CD14-positive monocyte (primary cell): ENCODE results near the gene C1orf74. TPM values are rescaled to one million over a fixed set of nuclear protein-coding genes. Genes with fewer than 3 reads are reported as not detected.

Experiments used
- DNase-seq, 3 donors: peaks; one replicate each; pipeline ENCODE4 v3.0.0-alpha.2; 2011 to 2022
- H2AFZ ChIP-seq: 2 replicates; pipeline ENCODE4 v1.6.0; 2012; ENCODE audit warnings: mild to moderate bottlenecking, low read depth, low read length, inconsistent platforms; ENCODE audit not compliant: insufficient read depth, poor library complexity, severe bottlenecking
- H3K27ac ChIP-seq, 2 donors: 1 replicate in 1 of 2; 2 replicates in 1 of 2; pipeline ENCODE4 v1.5.1; 2012 to 2013; ENCODE audit warnings: low read length in 2 of 2, control low read depth in 1 of 2, inconsistent platforms in 1 of 2, low read depth in 1 of 2, mild to moderate bottlenecking in 1 of 2
- H3K27me3 ChIP-seq, 2 donors: one replicate each; pipeline versions ENCODE4 v1.6.0 to v1.6.1; 2011 to 2013; ENCODE audit warnings: low read length in 2 of 2; ENCODE audit not compliant: control insufficient read depth in 2 of 2, insufficient read depth in 2 of 2
- H3K36me3 ChIP-seq, 2 donors: replicated peaks in 1 of 2; 1 replicate in 1 of 2; 2 replicates in 1 of 2; pipeline versions ENCODE4 v1.5.1 to v1.6.1; 2012 to 2013; ENCODE audit warnings: low read length in 2 of 2, control low read depth in 1 of 2, inconsistent platforms in 1 of 2, mild to moderate bottlenecking in 1 of 2; ENCODE audit not compliant: insufficient read depth in 2 of 2, control insufficient read depth in 1 of 2
- H3K4me1 ChIP-seq, 2 donors: 1 replicate in 1 of 2; 2 replicates in 1 of 2; pipeline versions ENCODE4 v1.5.1 to v1.6.1; 2012 to 2013; ENCODE audit warnings: low read length in 2 of 2, control low read depth in 1 of 2, inconsistent platforms in 1 of 2, mild to moderate bottlenecking in 1 of 2, moderate library complexity in 1 of 2; ENCODE audit not compliant: insufficient read depth in 2 of 2, control insufficient read depth in 1 of 2
- H3K4me2 ChIP-seq: replicated peaks from 2 replicates; pipeline ENCODE3; 2012; ENCODE audit warnings: low read length, moderate library complexity, mild to moderate bottlenecking; ENCODE audit not compliant: poor library complexity, severe bottlenecking; ENCODE audit errors: extremely low read depth
- H3K4me3 ChIP-seq, 3 experiments: fragments of 200-600 bp in 1 of 3; sonication (generic) in 1 of 3; replicated peaks in 1 of 3; 1 replicate in 2 of 3; 2 replicates in 1 of 3; pipeline ENCODE4 v1.5.1; 2011 to 2013; ENCODE audit warnings: low read length in 3 of 3, mild to moderate bottlenecking in 3 of 3, control low read depth in 2 of 3, low read depth in 2 of 3, inconsistent platforms in 1 of 3, moderate library complexity in 1 of 3
- H3K79me2 ChIP-seq: 2 replicates; pipeline ENCODE4 v1.6.0; 2012; ENCODE audit warnings: mild to moderate bottlenecking, control low read depth, inconsistent platforms, low read length, moderate library complexity; ENCODE audit not compliant: insufficient read depth
- H3K9ac ChIP-seq: 2 replicates; pipeline ENCODE4 v1.6.0; 2017; ENCODE audit warnings: low read length, mild to moderate bottlenecking; ENCODE audit not compliant: insufficient read depth, poor library complexity, severe bottlenecking
- H3K9me3 ChIP-seq, 2 donors: replicated peaks in 1 of 2; 1 replicate in 1 of 2; 2 replicates in 1 of 2; pipeline versions ENCODE4 v1.5.1 to v1.6.1; 2012 to 2013; ENCODE audit warnings: low read length in 2 of 2, control low read depth in 1 of 2; ENCODE audit not compliant: control insufficient read depth in 1 of 2, insufficient read depth in 1 of 2
- H4K20me1 ChIP-seq: 2 replicates; pipeline ENCODE4 v1.6.0; 2012; ENCODE audit warnings: mild to moderate bottlenecking, low read length, control low read depth, moderate library complexity; ENCODE audit not compliant: insufficient read depth
- H3K27ac Mint-ChIP-seq, 7 donors: one replicate each; pipeline ENCODE4 v1.8.0; 2020; ENCODE audit warnings: mild to moderate bottlenecking in 7 of 7, mixed read lengths in 7 of 7, moderate library complexity in 6 of 7, inconsistent platforms in 2 of 7
- H3K27me3 Mint-ChIP-seq, 3 donors: one replicate each; pipeline ENCODE4 v1.8.0; 2021 to 2022; ENCODE audit warnings: low read depth in 3 of 3, mild to moderate bottlenecking in 3 of 3, mixed read lengths in 3 of 3, moderate library complexity in 3 of 3, inconsistent platforms in 1 of 3
- H3K36me3 Mint-ChIP-seq, 2 donors: one replicate each; pipeline ENCODE4 v1.8.0; 2020; ENCODE audit warnings: mixed read lengths in 2 of 2, inconsistent platforms in 1 of 2, mild to moderate bottlenecking in 1 of 2
- H3K4me1 Mint-ChIP-seq: one replicate; pipeline ENCODE4 v1.8.0; 2020; ENCODE audit warnings: mild to moderate bottlenecking, mixed read lengths
- H3K4me3 Mint-ChIP-seq, 2 donors: one replicate each; pipeline ENCODE4 v1.8.0; 2020; ENCODE audit warnings: mild to moderate bottlenecking in 2 of 2, mixed read lengths in 2 of 2, moderate library complexity in 1 of 2
- H3K9me3 Mint-ChIP-seq, 7 donors: one replicate each; pipeline ENCODE4 v1.8.0; 2020 to 2022; ENCODE audit warnings: mixed read lengths in 7 of 7, mild to moderate bottlenecking in 6 of 7, moderate library complexity in 6 of 7, inconsistent platforms in 2 of 7
- CTCF ChIP-seq: fragments of 200-600 bp; IDR thresholded peaks from one replicate; pipeline ENCODE4 v1.8.0; 2022; ENCODE audit warnings: antibody characterized with exemption, mild to moderate bottlenecking
- WGBS: methylation state at CpG from one replicate; pipeline ENCODE4 v1.1.5; 2013; ENCODE audit warnings: missing lambda C conversion rate; ENCODE audit not compliant: insufficient coverage; 5-methylcytosine and 5-hydroxymethylcytosine counted together
- intact Hi-C, 2 donors: fragments of 100-400 bp; cut with micrococcal nuclease; formaldehyde crosslinking; loops; one replicate each; pipeline versions ENCODE4 v1.15.0 to v1.15.1; 2023
- polyA plus RNA-seq, 3 donors: library from polyadenylated mRNA; depleted of rRNA in 1 of 3; unstranded in 2 of 3; stranded (reverse) in 1 of 3; fragments of 300-500 nt in 2 of 3; fragments of >200 nt in 1 of 3; fragmentation: Illumina TruSeq in 2 of 3; gene quantifications; 1 replicate in 2 of 3; 2 replicates in 1 of 3; pipeline ENCODE4 v1.2.3, GENCODE V29; 2012 to 2021

Gene C1orf74
- polyA plus RNA-seq, 3 donors, result 0.07 to 0.47 (median 0.19) TPM

- Histone ChIP-seq H3K79me2 (no peaks in the 10 kb centered on the region), H3K27me3 (peaks cover 0 to 43% of the 10 kb centered on the region in 2 donors), H3K4me3 (no peak overlapping the region), H2AFZ (no peak overlapping the region), H3K9me3 (no peaks in the 10 kb centered on the region), H3K4me1 (peaks cover 6 to 7% of the 10 kb centered on the region in 2 donors), H3K36me3 (no peaks in the 10 kb centered on the region), H3K9ac (no peak overlapping the region), H3K27ac (no peak overlapping the region), H4K20me1 (no peaks in the 10 kb centered on the region), H3K4me2 (no peak overlapping the region)
- peak overlapping the region in 1 of 7 donors; percentile 24 for H3K27ac Mint-ChIP-seq
- DNase-seq, result no peak
- peaks cover 8% of the 10 kb centered on the region for H3K4me1 Mint-ChIP-seq
- no peaks in the 10 kb centered on the region for H3K36me3 Mint-ChIP-seq
- 100% methylated on average over 1 of the region's 1 CpG for WGBS
- H3K27me3 Mint-ChIP-seq, result peaks cover 17 to 30% (median 22%) of the 10 kb centered on the region in 3 donors
- intact Hi-C loops, result no loop called here
- peak overlapping the region in 1 of 2 donors; percentile 16 for H3K4me3 Mint-ChIP-seq
- H3K9me3 Mint-ChIP-seq, result peaks cover 0 to 3% (median 0%) of the 10 kb centered on the region in 7 donors
- TF ChIP-seq CTCF, result no peak
Observed at GRCh38 chr1:209789245-209789644, 4.9 kb upstream of the C1orf74 start.

GRCh38 chr1:209787551-209787950 lies 3.2 kb upstream of the C1orf74 start:
- Mint-ChIP-seq H3K9me3 (peaks cover 0 to 2% (median 0%) of the 10 kb centered on the region in 7 donors), H3K36me3 (peaks cover 4 to 5% of the 10 kb centered on the region in 2 donors), H3K4me1 (peaks cover 23% of the 10 kb centered on the region), H3K4me3 (no peak overlapping the region), H3K27ac (no peak overlapping the region), H3K27me3 (peaks cover 17 to 27% (median 19%) of the 10 kb centered on the region in 3 donors)
- TF ChIP-seq CTCF, result no peak
- Histone ChIP-seq H3K79me2 (no peaks in the 10 kb centered on the region), H3K4me2 (no peak overlapping the region), H4K20me1 (no peaks in the 10 kb centered on the region), H3K4me1 (peaks cover 14 to 21% of the 10 kb centered on the region in 2 donors), H3K9ac (no peak overlapping the region), H3K9me3 (no peaks in the 10 kb centered on the region), H3K27me3 (peaks cover 0 to 37% of the 10 kb centered on the region in 2 donors), H3K4me3 (no peak overlapping the region), H3K36me3 (peaks cover 2 to 6% of the 10 kb centered on the region in 2 donors), H2AFZ (no peak overlapping the region), H3K27ac (no peak overlapping the region)
- no CpG with 5 or more reads among the region's 2 CpGs for WGBS
- intact Hi-C loops, result no loop called here
- DNase-seq, result no peak
